Measurements from ENCODE around the gene SCN4A. TPM values are rescaled to one million over a fixed set of nuclear protein-coding genes. Genes with fewer than 3 reads are reported as not detected.

The SCN4A gene
- total RNA-seq, 4 donors from 2014 or later, result 0.83 TPM; not detected in 3

DNA sequence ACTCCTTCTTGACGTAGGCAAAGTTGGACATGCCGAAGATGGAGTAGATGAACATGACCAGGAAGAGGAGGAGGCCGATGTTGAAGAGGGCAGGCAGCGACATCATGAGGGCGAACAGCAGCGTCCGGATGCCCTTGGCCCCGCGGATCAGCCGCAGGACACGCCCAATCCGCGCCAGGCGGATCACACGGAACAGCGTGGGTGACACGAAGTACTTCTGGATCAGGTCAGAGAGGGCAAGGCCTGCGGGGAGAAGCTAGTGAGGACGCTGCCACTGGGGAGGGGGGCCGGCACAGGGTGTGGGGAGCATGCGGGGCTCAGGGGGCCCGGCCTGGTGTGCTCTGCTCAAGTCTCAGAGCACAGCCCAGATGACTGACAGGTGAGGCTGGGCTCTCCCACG is 31.0 kb downstream of the SCN4A start:
- DNase-seq, result no peak
- H3K4me1 ChIP-seq, result peaks cover 0 to 16% (median 3%) of the 10 kb centered on the region in 4 donors
- no peak overlapping the region for H3K27ac ChIP-seq
- H3K36me3 ChIP-seq, result no peaks in the 10 kb centered on the region
- TF ChIP-seq, protein P1, sequence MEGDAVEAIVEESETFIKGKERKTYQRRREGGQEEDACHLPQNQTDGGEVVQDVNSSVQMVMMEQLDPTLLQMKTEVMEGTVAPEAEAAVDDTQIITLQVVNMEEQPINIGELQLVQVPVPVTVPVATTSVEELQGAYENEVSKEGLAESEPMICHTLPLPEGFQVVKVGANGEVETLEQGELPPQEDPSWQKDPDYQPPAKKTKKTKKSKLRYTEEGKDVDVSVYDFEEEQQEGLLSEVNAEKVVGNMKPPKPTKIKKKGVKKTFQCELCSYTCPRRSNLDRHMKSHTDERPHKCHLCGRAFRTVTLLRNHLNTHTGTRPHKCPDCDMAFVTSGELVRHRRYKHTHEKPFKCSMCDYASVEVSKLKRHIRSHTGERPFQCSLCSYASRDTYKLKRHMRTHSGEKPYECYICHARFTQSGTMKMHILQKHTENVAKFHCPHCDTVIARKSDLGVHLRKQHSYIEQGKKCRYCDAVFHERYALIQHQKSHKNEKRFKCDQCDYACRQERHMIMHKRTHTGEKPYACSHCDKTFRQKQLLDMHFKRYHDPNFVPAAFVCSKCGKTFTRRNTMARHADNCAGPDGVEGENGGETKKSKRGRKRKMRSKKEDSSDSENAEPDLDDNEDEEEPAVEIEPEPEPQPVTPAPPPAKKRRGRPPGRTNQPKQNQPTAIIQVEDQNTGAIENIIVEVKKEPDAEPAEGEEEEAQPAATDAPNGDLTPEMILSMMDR (IDR thresholded peaks at IDR 0.05), result no peak
- no peak for TF ChIP-seq POLR2A (IDR thresholded peaks at IDR 0.05)
- H3K27me3 ChIP-seq, result no peaks in the 10 kb centered on the region
- H3K9me3 ChIP-seq, result no peaks in the 10 kb centered on the region
- no peak overlapping the region for H3K4me3 ChIP-seq

DNA sequence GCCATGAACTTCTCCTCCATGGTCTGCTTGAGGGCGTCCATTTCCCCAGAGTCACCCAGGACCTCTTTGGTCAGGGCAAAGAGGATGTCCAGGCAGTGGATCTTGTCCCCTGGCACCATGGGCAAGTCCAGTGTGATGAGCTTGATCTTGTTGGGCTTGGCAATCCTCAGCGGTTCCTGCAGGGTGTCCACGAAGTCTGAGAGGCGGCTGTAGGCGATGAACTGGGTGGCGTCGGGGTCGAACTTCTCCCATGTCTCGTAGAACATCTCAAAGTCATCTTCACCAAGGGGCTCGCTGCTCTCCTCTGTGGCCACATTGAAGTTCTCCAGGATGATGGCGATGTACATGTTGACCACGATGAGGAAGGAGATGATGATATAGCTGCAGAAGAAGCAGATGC is 31.6 kb downstream of the SCN4A start:
- Histone ChIP-seq H3K27ac (no peak overlapping the region), H3K4me3 (no peak overlapping the region), H3K4me1 (peaks cover 0 to 13% (median 2%) of the 10 kb centered on the region in 4 donors), H3K36me3 (no peaks in the 10 kb centered on the region), H3K27me3 (no peaks in the 10 kb centered on the region), H3K9me3 (no peaks in the 10 kb centered on the region)
- TF ChIP-seq POLR2A (IDR thresholded peaks at IDR 0.05), result no peak
- TF ChIP-seq, protein P1 (IDR thresholded peaks at IDR 0.05), result no peak
- DNase-seq, result no peak

DNA sequence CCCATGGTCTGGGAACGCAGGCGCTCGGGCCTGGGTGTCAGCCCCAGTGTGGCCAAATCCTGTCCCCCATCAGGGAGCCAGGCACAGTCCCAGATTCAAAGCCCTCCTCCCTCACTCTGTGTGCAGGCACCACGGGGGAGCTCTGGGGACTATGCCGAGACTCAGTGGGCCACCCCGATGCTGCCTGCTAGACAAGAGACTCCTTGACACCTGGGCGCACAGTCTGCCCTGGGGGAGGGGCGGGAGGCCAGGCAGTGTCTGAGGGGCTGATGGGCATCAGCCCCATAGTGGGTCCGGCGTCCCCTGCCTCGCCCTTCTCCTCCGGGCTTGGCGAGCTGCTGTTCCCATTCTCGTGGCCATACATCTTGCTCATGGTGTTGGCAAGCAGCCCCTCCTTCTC is 32.1 kb downstream of the SCN4A start:
- H3K27me3 ChIP-seq, result no peaks in the 10 kb centered on the region
- TF ChIP-seq POLR2A (IDR thresholded peaks at IDR 0.05), result no peak
- TF ChIP-seq, protein P1 (IDR thresholded peaks at IDR 0.05), result no peak
- DNase-seq, result no peak
- H3K9me3 ChIP-seq, result no peaks in the 10 kb centered on the region
- no peak overlapping the region for H3K27ac ChIP-seq
- H3K4me1 ChIP-seq, result peaks cover 0 to 9% (median 0%) of the 10 kb centered on the region in 4 donors
- H3K36me3 ChIP-seq, result no peaks in the 10 kb centered on the region
- no peak overlapping the region for H3K4me3 ChIP-seq

DNA sequence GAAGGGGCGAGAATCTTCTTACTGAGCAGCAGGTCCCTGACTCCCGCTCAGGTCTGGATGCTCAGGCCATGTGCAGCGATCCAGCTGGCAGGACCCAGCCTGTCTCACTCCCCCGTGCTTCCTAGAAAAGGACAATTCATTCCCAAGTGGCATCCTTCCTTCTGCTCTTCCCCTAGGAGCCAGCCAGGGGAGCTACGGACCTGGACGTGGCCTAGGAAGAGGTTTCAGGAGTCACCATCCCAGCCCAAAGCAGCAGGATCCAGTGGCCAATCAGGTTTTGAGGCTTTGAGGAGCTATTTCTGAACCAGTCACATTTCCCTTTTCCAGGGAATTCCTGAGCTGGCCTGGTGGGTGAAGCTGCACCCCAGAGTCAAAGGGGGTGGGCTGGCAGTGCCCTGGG is 32.8 kb downstream of the SCN4A start:
- no peak for TF ChIP-seq POLR2A (IDR thresholded peaks at IDR 0.05)
- Histone ChIP-seq H3K4me3 (no peak overlapping the region), H3K36me3 (no peaks in the 10 kb centered on the region)

DNA sequence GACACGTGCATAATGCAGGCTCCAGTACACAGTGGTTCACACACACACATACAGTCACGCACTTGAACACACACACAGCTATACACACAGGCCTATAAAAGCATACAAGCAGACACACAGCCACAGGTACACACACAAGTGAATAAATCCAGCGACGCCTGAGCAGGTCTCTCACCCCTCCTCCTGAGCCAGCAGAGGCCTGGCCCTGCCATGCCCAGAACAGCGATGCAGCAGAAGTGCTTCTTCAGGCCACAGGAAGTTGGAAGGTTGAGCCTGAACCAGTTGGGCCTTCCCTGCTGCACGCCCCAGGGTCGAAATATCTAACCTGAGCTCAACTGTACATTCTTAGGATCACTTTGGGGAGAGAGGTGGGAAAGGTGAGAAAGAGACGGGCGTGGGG is 33.3 kb downstream of the SCN4A start:
- TF ChIP-seq, protein P1 (IDR thresholded peaks at IDR 0.05), result no peak
- no peak for TF ChIP-seq POLR2A (IDR thresholded peaks at IDR 0.05)
- no peak overlapping the region for H3K4me3 ChIP-seq
- H3K27ac ChIP-seq, result no peak overlapping the region

More for the DNA sequence above, 32.8 kb downstream of the SCN4A start:
- no peaks in the 10 kb centered on the region for H3K9me3 ChIP-seq
- peaks cover 0 to 2% (median 0%) of the 10 kb centered on the region in 4 donors for H3K4me1 ChIP-seq
- no peaks in the 10 kb centered on the region for H3K27me3 ChIP-seq
- H3K27ac ChIP-seq, result no peak overlapping the region
- no peak for DNase-seq

DNA sequence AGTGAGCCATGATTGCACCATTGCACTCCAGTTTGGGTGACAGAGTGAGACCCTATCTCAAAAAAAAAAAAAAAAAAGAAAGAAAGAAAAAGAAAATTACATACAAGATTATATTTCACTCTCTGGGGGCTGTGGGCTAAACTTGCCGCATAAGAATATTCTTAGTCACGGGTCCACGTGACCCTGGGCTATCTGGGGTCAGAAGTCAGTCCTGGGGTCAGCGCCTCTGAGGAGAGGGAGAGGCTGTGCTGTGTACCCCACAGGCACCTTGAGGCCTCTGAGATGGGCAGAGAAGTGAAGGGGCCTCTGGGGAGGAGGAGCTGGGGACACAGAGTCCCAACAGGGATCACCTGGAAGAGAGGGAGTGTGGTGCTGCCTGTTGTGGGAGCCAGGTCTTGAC is 34.8 kb downstream of the SCN4A start:
- Histone ChIP-seq H3K27me3 (no peaks in the 10 kb centered on the region), H3K9me3 (no peaks in the 10 kb centered on the region), H3K4me1 (no peaks in the 10 kb centered on the region), H3K27ac (no peak overlapping the region), H3K36me3 (no peaks in the 10 kb centered on the region), H3K4me3 (no peak overlapping the region)
- TF ChIP-seq, protein P1 (IDR thresholded peaks at IDR 0.05), result no peak
- no peak for TF ChIP-seq POLR2A (IDR thresholded peaks at IDR 0.05)
- DNase-seq, result no peak

More for the DNA sequence above, 33.3 kb downstream of the SCN4A start:
- no peaks in the 10 kb centered on the region for H3K36me3 ChIP-seq
- H3K4me1 ChIP-seq, result no peaks in the 10 kb centered on the region
- DNase-seq, result no peak
- H3K9me3 ChIP-seq, result no peaks in the 10 kb centered on the region
- no peaks in the 10 kb centered on the region for H3K27me3 ChIP-seq

Data from Peyer's patch (tissue), 4 donors.